Upper lobe of left lung (tissue), 6 donors: ENCODE measurements around the gene PPP1CC. TPM values are rescaled to one million over a fixed set of nuclear protein-coding genes. Genes with fewer than 3 reads are reported as not detected.

ENCODE experiments used
- ATAC-seq, 2 donors: fragments of 200-7000 bp; cut with Tn5 transposase; one replicate each; pipeline ENCODE4 v1.9.1; 2022; ENCODE audit warnings: mild to moderate bottlenecking in 2 of 2, moderate library complexity in 2 of 2; ENCODE audit not compliant: low FRiP score in 2 of 2
- DNase-seq, 2 donors: peaks; one replicate each; pipeline ENCODE4 v3.0.0-alpha.2; 2019 to 2020
- H3K27ac ChIP-seq, 4 donors: fragments of 200-600 bp; sonication (generic); one replicate each; pipeline ENCODE4 v1.5.1; 2016 to 2019
- H3K27me3 ChIP-seq, 4 donors: fragments of 200-600 bp; sonication (generic); one replicate each; pipeline ENCODE4 v1.5.1; 2017 to 2019
- H3K36me3 ChIP-seq, 4 donors: fragments of 200-600 bp; sonication (generic); one replicate each; pipeline ENCODE4 v1.5.1; 2016 to 2019
- H3K4me1 ChIP-seq, 4 donors: fragments of 200-600 bp; sonication (generic); one replicate each; pipeline ENCODE4 v1.5.1; 2018 to 2019
- H3K4me3 ChIP-seq, 4 donors: fragments of 200-600 bp; sonication (generic); one replicate each; pipeline ENCODE4 v1.5.1; 2017 to 2019; ENCODE audit warnings: mild to moderate bottlenecking in 2 of 4, moderate library complexity in 1 of 4
- H3K9me3 ChIP-seq, 4 donors: fragments of 200-600 bp; sonication (generic); one replicate each; pipeline ENCODE4 v1.5.1; 2018 to 2019
- EP300 ChIP-seq, 4 donors: sonication (generic); formaldehyde crosslinking; IDR thresholded peaks; one replicate each; pipeline ENCODE4 v1.5.1; 2017; ENCODE audit warnings: antibody characterized with exemption in 4 of 4, control low read depth in 2 of 4
- POLR2A ChIP-seq, 4 donors: fragments of 450-650 bp; IDR thresholded peaks; one replicate each; pipeline ENCODE4 v1.5.1; 2016 to 2017; ENCODE audit warnings: antibody characterized with exemption in 4 of 4, mild to moderate bottlenecking in 2 of 4
- POLR2AphosphoS5 ChIP-seq, 2 donors: sonication (generic); formaldehyde crosslinking; IDR thresholded peaks; one replicate each; pipeline ENCODE4 v1.5.1; 2017; ENCODE audit warnings: antibody characterized with exemption in 2 of 2
- WGBS, 2 donors: methylation state at CpG; one replicate each; pipeline ENCODE4 v1.1.5; 2017 to 2018; 5-methylcytosine and 5-hydroxymethylcytosine counted together
- total RNA-seq, 6 donors: library from RNA; depleted of rRNA in 4 of 6; stranded (reverse); fragments of >200 nt in 4 of 6; gene quantifications; one replicate each; pipeline versions ENCODE4 v1.1.0 to v1.2.1, GENCODE V29; 2016 to 2021
- TF ChIP-seq, protein P1 (sequence below), 6 experiments: fragments of 450-650 bp in 4 of 6; fragments of 200-600 bp in 2 of 6; sonication (generic) in 2 of 6; IDR thresholded peaks; one replicate each; pipeline ENCODE4 v1.5.1; 2016 to 2019; ENCODE audit warnings: antibody characterized with exemption in 6 of 6
- donor health status: DM: no; HTN: no; CAD: no; lungs with moderate emphysema.
- donor health status: DM: no; HTN: yes; CAD: no; lungs with severe emphysema.

The PPP1CC gene
- total RNA-seq, 6 donors from 2014 or later: 26.0 to 114 (median 85.4) TPM

DNA sequence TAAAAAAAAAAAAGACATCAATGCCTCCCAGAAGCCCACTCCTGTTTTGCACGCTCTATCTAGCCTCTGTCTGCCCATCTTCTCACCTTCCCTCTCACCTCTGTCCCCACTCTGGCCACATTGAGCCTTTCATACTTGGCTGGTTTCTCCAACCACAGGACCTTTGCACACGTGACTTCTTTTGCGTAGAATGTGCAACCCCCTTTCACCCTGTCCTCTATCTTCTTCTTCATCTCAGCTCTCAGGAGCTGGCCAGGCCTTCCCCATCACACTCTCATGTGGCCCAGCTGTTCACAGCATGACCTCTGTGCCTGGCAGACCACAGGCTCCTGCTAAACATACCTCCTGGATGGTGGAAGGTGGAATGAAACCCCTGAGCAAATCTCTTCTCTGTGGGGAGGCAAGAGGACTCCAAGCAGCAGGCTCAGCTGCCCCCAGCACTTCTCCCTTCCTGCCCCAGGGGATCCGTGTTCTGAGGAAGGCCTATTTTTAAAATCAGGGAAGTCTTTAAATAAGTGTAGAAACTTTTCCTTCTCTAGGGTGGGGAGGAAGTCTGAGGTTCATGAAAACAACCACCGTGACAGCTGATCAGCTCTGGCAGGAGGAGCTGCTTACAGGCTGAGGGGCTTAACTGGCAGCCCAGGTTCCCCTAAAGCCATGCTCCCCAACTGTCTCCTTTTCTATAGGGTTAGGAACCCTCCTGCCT is 65.3 kb downstream of the PPP1CC start:
- peak in 1 of 2 donors; percentile 68 for ATAC-seq
- peak in 1 of 2 donors; percentile 30 for DNase-seq
- peak overlapping the region in 2 of 4 donors; percentile 27 to 45 for H3K27ac ChIP-seq

DNA sequence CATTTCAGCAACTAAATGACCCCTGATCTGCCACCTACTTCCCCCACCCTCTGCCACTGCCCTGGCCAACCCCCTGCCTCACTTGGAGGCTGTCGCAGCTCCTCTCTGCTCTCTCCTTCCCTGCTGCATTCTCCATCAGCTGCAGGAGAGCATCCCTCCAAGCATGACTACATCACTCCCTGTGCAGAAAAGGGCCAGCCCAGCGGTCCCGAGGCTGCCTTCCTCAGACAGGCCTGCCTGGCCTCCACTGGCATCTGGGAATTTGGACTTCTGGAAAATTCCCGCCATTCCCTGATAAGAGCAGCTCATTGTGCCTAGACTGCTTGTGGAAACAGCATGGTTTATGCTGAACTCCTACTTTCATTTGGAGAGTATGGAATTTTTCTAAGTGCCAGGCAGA is 66.5 kb downstream of the PPP1CC start:
- Histone ChIP-seq H3K27me3 (no peaks in the 10 kb centered on the region), H3K4me3 (no peak overlapping the region), H3K36me3 (no peaks in the 10 kb centered on the region), H3K4me1 (peaks cover 0 to 11% (median 2%) of the 10 kb centered on the region in 4 donors), H3K27ac (no peak overlapping the region), H3K9me3 (no peaks in the 10 kb centered on the region)
- WGBS, 2 donors: 81 to 90% methylated on average over 4 of the region's 4 CpGs
- ATAC-seq (no peak), DNase-seq (no peak)
- TF ChIP-seq, protein P1, sequence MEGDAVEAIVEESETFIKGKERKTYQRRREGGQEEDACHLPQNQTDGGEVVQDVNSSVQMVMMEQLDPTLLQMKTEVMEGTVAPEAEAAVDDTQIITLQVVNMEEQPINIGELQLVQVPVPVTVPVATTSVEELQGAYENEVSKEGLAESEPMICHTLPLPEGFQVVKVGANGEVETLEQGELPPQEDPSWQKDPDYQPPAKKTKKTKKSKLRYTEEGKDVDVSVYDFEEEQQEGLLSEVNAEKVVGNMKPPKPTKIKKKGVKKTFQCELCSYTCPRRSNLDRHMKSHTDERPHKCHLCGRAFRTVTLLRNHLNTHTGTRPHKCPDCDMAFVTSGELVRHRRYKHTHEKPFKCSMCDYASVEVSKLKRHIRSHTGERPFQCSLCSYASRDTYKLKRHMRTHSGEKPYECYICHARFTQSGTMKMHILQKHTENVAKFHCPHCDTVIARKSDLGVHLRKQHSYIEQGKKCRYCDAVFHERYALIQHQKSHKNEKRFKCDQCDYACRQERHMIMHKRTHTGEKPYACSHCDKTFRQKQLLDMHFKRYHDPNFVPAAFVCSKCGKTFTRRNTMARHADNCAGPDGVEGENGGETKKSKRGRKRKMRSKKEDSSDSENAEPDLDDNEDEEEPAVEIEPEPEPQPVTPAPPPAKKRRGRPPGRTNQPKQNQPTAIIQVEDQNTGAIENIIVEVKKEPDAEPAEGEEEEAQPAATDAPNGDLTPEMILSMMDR (IDR thresholded peaks at IDR 0.05): no peak
- TF ChIP-seq POLR2AphosphoS5 (IDR thresholded peaks at IDR 0.05): no peak
- no peak for TF ChIP-seq EP300 (IDR thresholded peaks at IDR 0.05)
- TF ChIP-seq POLR2A (IDR thresholded peaks at IDR 0.05): no peak

More for the DNA sequence above, 65.3 kb downstream of the PPP1CC start:
- no peaks in the 10 kb centered on the region for H3K9me3 ChIP-seq
- TF ChIP-seq EP300 (IDR thresholded peaks at IDR 0.05): no peak
- TF ChIP-seq POLR2AphosphoS5 (IDR thresholded peaks at IDR 0.05): no peak
- TF ChIP-seq POLR2A (IDR thresholded peaks at IDR 0.05): no peak
- TF ChIP-seq, protein P1 (IDR thresholded peaks at IDR 0.05): no peak
- no peaks in the 10 kb centered on the region for H3K27me3 ChIP-seq
- H3K36me3 ChIP-seq: peaks cover 0 to 2% (median 0%) of the 10 kb centered on the region in 4 donors
- H3K4me1 ChIP-seq: peaks cover 0 to 11% (median 2%) of the 10 kb centered on the region in 4 donors
- WGBS, 2 donors: 59 to 70% methylated on average over 5 of the region's 5 CpGs
- H3K4me3 ChIP-seq: no peak overlapping the region

DNA sequence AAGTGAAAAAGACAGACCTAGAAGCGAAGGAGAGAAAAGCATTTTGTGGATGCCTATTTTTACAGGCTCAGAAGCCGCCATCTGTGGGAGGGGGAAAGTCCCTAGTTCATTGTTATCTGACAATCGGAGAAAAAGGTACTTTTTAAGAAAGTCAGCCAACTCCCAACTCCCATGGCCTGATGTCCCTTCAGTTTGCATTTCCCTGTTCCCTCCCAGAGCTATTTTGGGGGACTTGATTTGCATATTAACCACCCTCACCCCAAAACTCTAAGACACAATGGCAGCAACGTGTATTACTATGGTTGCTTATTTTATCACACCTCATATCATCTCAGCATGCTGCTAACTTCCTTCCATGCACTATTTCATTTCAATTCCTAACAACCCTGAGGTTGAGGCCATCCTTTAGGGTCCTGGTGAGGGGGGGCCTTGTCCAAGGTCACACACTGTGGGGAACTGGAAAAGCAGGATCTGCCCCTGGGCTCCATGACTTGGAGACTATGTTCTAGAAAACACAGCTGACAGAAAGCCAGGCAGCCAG is 72.5 kb downstream of the PPP1CC start:
- Histone ChIP-seq H3K4me3 (no peak overlapping the region), H3K27me3 (no peaks in the 10 kb centered on the region), H3K4me1 (no peaks in the 10 kb centered on the region), H3K27ac (no peak overlapping the region), H3K36me3 (no peaks in the 10 kb centered on the region), H3K9me3 (peaks cover 0 to 8% (median 3%) of the 10 kb centered on the region in 4 donors)
- DNase-seq (no peak), ATAC-seq (no peak)
- TF ChIP-seq EP300 (IDR thresholded peaks at IDR 0.05) (no peak), POLR2A (IDR thresholded peaks at IDR 0.05) (no peak), POLR2AphosphoS5 (IDR thresholded peaks at IDR 0.05) (no peak)
- TF ChIP-seq, protein P1 (IDR thresholded peaks at IDR 0.05): no peak
- 52 to 57% methylated on average over 4 of the region's 4 CpGs for WGBS, 2 donors

Other genes with a start within 250 kb of the PPP1CC start
- 100 to 1,000 TPM in 1 of 6 donors, 10 to 100 TPM in 5; 29.9 to 102 (median 86.7) TPM for gene VPS29, start 240.8 kb downstream of the PPP1CC start, total RNA-seq
- 1 to 10 TPM in 2 of 6 donors, under 1 TPM in 3, not detected in 1; 0.15 to 2.1 (median 0.94) TPM for gene RAD9B, start 240.6 kb downstream of the PPP1CC start, total RNA-seq
- 10 to 100 TPM; 22.0 to 40.8 (median 25.2) TPM for gene PPTC7, start 159.6 kb downstream of the PPP1CC start, total RNA-seq
- gene TCTN1, start 128.8 kb downstream of the PPP1CC start, total RNA-seq: 10 to 100 TPM; 21.6 to 50.8 (median 42.6) TPM
- gene HVCN1, start 53.8 kb downstream of the PPP1CC start, total RNA-seq: 10 to 100 TPM in 4 of 6 donors, 1 to 10 TPM in 2; 5.8 to 29.2 (median 15.5) TPM
- gene CCDC63, start 104.1 kb upstream of the PPP1CC start, total RNA-seq: not detected
- not detected for gene MYL2, start 177.7 kb upstream of the PPP1CC start, total RNA-seq